ENCODE measurements around the gene FBXO24. TPM values are rescaled to one million over a fixed set of nuclear protein-coding genes. Genes with fewer than 3 reads are reported as not detected.
A peak's percentile ranks its signal among the peaks of the same experiment; 100 is the strongest.

FBXO24 gene
- total and polyA plus RNA-seq, 9 of the 15 experiments (the other 6 are each of a cell fraction or from before 2014, with no cell fraction given): 0.17 to 0.95 (median 0.50) TPM

DNA sequence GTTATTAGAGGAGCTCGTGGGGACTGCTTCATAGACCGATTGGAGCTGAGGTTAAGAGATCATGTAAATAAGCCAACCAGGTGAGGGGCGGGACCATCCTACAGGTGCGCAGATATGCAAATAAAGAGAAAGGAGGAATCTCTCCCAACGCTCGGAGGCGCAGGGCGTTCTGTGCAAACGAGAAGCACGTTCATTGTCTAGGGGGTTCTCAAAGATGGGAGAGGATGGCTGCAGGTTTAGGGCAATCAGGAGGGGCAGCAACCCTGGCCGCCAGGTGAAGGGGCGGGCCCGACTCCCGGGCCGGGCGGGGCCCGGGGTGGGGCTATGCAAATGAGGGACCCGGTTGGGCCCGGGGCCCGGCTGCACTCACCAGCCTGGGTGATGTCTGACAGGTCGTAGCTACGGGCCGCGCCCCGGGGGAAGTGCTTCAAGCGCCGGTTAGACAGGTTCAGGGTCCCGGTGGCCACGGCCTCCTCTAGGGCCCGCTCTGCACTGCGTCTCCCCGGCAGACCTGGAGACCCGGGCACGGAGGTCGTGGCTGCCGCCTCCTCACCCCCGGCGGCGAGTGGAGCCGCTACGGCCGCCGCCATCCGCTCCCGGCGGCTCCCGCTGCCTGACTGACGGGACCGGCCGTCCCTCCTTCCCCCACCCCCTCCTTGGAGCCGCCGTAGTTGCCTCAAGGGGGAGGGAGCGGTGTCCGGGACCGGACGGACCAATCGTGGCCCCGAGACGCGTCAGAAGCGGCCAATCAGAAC lies 440 bp upstream of the FBXO24 start, which contains the start of gene LRCH4 (continued):
- TF ChIP-seq ZNF274 (IDR thresholded peaks at IDR 0.05; ENCODE audit: borderline replicate concordance, low read depth, low read length) (no peak), ZNF311 (CRISPR knock-in tag; IDR thresholded peaks at IDR 0.05) (no peak), PRPF4 (IDR thresholded peaks at IDR 0.05; ENCODE audit: insufficient read depth, low read depth, low read length, poor library complexity, severe bottlenecking) (peak; percentile 89), LCOR (CRISPR knock-in tag; IDR thresholded peaks at IDR 0.05) (0 out of 2 replicates have a peak, but pooled peaks have one; percentile 70), FOXK2 (conservative IDR thresholded peaks at IDR 0.05 in 1 of 2, IDR thresholded peaks at IDR 0.05 in 1 of 2; ENCODE audit: low read depth in 2 of 2) (no peak), ZC3H8 (IDR thresholded peaks at IDR 0.05) (no peak), MYC (IDR thresholded peaks at IDR 0.05; ENCODE audit: low read depth, low read length) (peak; percentile 67; the same call in 1 of the 2 replicates), MYC (CRISPR knock-in tag; IDR thresholded peaks at IDR 0.05; ENCODE audit: borderline replicate concordance, low read depth) (peak; percentile 87; the same call in 1 of the 2 replicates), IFI16 (CRISPR knock-in tag; IDR thresholded peaks at IDR 0.05) (no peak), ZNF23 (CRISPR knock-in tag; IDR thresholded peaks at IDR 0.05) (no peak), C11orf30 (IDR thresholded peaks at IDR 0.05; ENCODE audit: low read depth) (peak; percentile 88), MCM2 (IDR thresholded peaks at IDR 0.05; ENCODE audit: low read depth) (no peak), ZBTB8A (IDR thresholded peaks at IDR 0.05; ENCODE audit: partially characterized antibody) (no peak), NFIC (IDR thresholded peaks at IDR 0.05) (peak; percentile 75), MTA1 (IDR thresholded peaks at IDR 0.05; ENCODE audit: borderline replicate concordance) (no peak), MTA3 (IDR thresholded peaks at IDR 0.05; ENCODE audit: borderline replicate concordance) (peak; percentile 99), ZNF197 (CRISPR knock-in tag; IDR thresholded peaks at IDR 0.05; ENCODE audit: low read depth) (no peak), RNF2 (IDR thresholded peaks at IDR 0.05) (peak; percentile 89; the same call in 1 of the 2 replicates)
- TF ChIP-seq, protein P1, sequence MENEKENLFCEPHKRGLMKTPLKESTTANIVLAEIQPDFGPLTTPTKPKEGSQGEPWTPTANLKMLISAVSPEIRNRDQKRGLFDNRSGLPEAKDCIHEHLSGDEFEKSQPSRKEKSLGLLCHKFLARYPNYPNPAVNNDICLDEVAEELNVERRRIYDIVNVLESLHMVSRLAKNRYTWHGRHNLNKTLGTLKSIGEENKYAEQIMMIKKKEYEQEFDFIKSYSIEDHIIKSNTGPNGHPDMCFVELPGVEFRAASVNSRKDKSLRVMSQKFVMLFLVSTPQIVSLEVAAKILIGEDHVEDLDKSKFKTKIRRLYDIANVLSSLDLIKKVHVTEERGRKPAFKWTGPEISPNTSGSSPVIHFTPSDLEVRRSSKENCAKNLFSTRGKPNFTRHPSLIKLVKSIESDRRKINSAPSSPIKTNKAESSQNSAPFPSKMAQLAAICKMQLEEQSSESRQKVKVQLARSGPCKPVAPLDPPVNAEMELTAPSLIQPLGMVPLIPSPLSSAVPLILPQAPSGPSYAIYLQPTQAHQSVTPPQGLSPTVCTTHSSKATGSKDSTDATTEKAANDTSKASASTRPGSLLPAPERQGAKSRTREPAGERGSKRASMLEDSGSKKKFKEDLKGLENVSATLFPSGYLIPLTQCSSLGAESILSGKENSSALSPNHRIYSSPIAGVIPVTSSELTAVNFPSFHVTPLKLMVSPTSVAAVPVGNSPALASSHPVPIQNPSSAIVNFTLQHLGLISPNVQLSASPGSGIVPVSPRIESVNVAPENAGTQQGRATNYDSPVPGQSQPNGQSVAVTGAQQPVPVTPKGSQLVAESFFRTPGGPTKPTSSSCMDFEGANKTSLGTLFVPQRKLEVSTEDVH (IDR thresholded peaks at IDR 0.05; ENCODE audit: low read depth, partially characterized antibody): peak; percentile 24
- TF ChIP-seq, protein P2, sequence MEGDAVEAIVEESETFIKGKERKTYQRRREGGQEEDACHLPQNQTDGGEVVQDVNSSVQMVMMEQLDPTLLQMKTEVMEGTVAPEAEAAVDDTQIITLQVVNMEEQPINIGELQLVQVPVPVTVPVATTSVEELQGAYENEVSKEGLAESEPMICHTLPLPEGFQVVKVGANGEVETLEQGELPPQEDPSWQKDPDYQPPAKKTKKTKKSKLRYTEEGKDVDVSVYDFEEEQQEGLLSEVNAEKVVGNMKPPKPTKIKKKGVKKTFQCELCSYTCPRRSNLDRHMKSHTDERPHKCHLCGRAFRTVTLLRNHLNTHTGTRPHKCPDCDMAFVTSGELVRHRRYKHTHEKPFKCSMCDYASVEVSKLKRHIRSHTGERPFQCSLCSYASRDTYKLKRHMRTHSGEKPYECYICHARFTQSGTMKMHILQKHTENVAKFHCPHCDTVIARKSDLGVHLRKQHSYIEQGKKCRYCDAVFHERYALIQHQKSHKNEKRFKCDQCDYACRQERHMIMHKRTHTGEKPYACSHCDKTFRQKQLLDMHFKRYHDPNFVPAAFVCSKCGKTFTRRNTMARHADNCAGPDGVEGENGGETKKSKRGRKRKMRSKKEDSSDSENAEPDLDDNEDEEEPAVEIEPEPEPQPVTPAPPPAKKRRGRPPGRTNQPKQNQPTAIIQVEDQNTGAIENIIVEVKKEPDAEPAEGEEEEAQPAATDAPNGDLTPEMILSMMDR (IDR thresholded peaks at IDR 0.05 in 2 of 3, conservative IDR thresholded peaks at IDR 0.05 in 1 of 3; ENCODE audit: insufficient read depth in 2 of 3, low read depth in 1 of 3, low read length in 3 of 3): no peak
- TF ChIP-seq, protein P3, sequence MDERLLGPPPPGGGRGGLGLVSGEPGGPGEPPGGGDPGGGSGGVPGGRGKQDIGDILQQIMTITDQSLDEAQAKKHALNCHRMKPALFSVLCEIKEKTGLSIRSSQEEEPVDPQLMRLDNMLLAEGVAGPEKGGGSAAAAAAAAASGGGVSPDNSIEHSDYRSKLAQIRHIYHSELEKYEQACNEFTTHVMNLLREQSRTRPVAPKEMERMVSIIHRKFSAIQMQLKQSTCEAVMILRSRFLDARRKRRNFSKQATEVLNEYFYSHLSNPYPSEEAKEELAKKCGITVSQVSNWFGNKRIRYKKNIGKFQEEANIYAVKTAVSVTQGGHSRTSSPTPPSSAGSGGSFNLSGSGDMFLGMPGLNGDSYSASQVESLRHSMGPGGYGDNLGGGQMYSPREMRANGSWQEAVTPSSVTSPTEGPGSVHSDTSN (CRISPR knock-in tag; IDR thresholded peaks at IDR 0.05; ENCODE audit: low read depth): peak; percentile 70
- TF ChIP-seq, protein P3 (tag; conservative IDR thresholded peaks at IDR 0.05; ENCODE audit: low read depth): no peak
